Uterus (tissue), 4 donors: ENCODE data around the gene ZNF157. TPM values are rescaled to one million over a fixed set of nuclear protein-coding genes. Genes with fewer than 3 reads are reported as not detected.

Experiments
- DNase-seq, 2 donors: peaks; one replicate each; pipeline ENCODE4 v3.0.0-alpha.2; 2019 to 2020
- H3K27ac ChIP-seq, 2 donors: fragments of 200-600 bp; sonication (generic); 1 replicate in 1 of 2; 2 replicates in 1 of 2; pipeline ENCODE4 v1.5.1; 2016 to 2018
- H3K27me3 ChIP-seq, 2 donors: fragments of 200-600 bp; sonication (generic); one replicate each; pipeline ENCODE4 v1.5.1; 2018 to 2019; ENCODE audit warnings: control low read depth in 1 of 2
- H3K36me3 ChIP-seq, 2 donors: fragments of 200-600 bp; sonication (generic); one replicate each; pipeline ENCODE4 v1.5.1; 2019; ENCODE audit warnings: control low read depth in 1 of 2
- H3K4me1 ChIP-seq, 2 donors: fragments of 200-600 bp; sonication (generic); one replicate each; pipeline ENCODE4 v1.5.1; 2018 to 2019; ENCODE audit warnings: control low read depth in 1 of 2
- H3K4me3 ChIP-seq, 2 donors: fragments of 200-600 bp; sonication (generic); 1 replicate in 1 of 2; 2 replicates in 1 of 2; pipeline ENCODE4 v1.5.1; 2018 to 2019; ENCODE audit warnings: mild to moderate bottlenecking in 1 of 2
- H3K9me3 ChIP-seq, 2 donors: fragments of 200-600 bp; sonication (generic); one replicate each; pipeline ENCODE4 v1.5.1; 2019; ENCODE audit warnings: control low read depth in 1 of 2
- CTCF ChIP-seq, 4 experiments: fragments of 200-600 bp in 2 of 4; fragments of 450-650 bp in 2 of 4; sonication (generic) in 2 of 4; IDR thresholded peaks; one replicate each; pipeline ENCODE4 v1.5.1; 2016 to 2019; ENCODE audit warnings: antibody characterized with exemption in 4 of 4, mild to moderate bottlenecking in 2 of 4, moderate library complexity in 1 of 4
- POLR2A ChIP-seq, 2 donors: fragments of 450-650 bp; IDR thresholded peaks; one replicate each; pipeline ENCODE4 v1.6.1; 2016; ENCODE audit warnings: antibody characterized with exemption in 2 of 2, mild to moderate bottlenecking in 1 of 2, moderate library complexity in 1 of 2
- intact Hi-C: fragments of 100-400 bp; cut with DNase I; formaldehyde crosslinking; loops from one replicate; pipeline ENCODE4 v1.15.1; 2023; ENCODE audit warnings: low total_unique reads
- total RNA-seq, 4 donors: library from RNA; depleted of rRNA in 3 of 4; stranded (reverse); fragments of >200 nt in 3 of 4; gene quantifications; one replicate each; pipeline versions ENCODE4 v1.1.0 to v1.2.4, GENCODE V29; 2014 to 2023
- donor health status: DM: yes; HTN: yes; CAD: no.

The ZNF157 gene
- total RNA-seq, 4 donors from 2014 or later: 0.55 to 2.4 TPM; not detected in 2

- Histone ChIP-seq H3K4me1 (no peaks in the 10 kb centered on the region), H3K27me3 (no peaks in the 10 kb centered on the region), H3K27ac (no peak overlapping the region), H3K36me3 (no peaks in the 10 kb centered on the region), H3K9me3 (no peaks in the 10 kb centered on the region), H3K4me3 (no peak overlapping the region)
- DNase-seq: no peak
- TF ChIP-seq CTCF (IDR thresholded peaks at IDR 0.05): no peak
- no peak for TF ChIP-seq POLR2A (IDR thresholded peaks at IDR 0.05)
- intact Hi-C loops: no loop called here
Measured at GRCh38 chrX:47420265-47420664, 49.9 kb downstream of the ZNF157 start.

- Histone ChIP-seq H3K4me1 (no peaks in the 10 kb centered on the region), H3K27me3 (no peaks in the 10 kb centered on the region), H3K27ac (no peak overlapping the region), H3K9me3 (no peaks in the 10 kb centered on the region), H3K4me3 (no peak overlapping the region), H3K36me3 (no peaks in the 10 kb centered on the region)
- intact Hi-C loops: no loop called here
- no peak for TF ChIP-seq CTCF (IDR thresholded peaks at IDR 0.05)
- TF ChIP-seq POLR2A (IDR thresholded peaks at IDR 0.05): no peak
- DNase-seq: no peak
Measured at GRCh38 chrX:47420962-47421361, 50.6 kb downstream of the ZNF157 start.

GRCh38 chrX:47422444-47422843, 52.1 kb downstream of the ZNF157 start:
- H3K4me3 ChIP-seq: no peak overlapping the region
- TF ChIP-seq CTCF (IDR thresholded peaks at IDR 0.05) (no peak), POLR2A (IDR thresholded peaks at IDR 0.05) (no peak)
- H3K9me3 ChIP-seq: no peaks in the 10 kb centered on the region
- no peaks in the 10 kb centered on the region for H3K36me3 ChIP-seq
- intact Hi-C loops: no loop called here
- DNase-seq: no peak
- H3K4me1 ChIP-seq: no peaks in the 10 kb centered on the region
- H3K27me3 ChIP-seq: peaks cover 0 to 3% of the 10 kb centered on the region in 2 donors
- no peak overlapping the region for H3K27ac ChIP-seq

- TF ChIP-seq POLR2A (IDR thresholded peaks at IDR 0.05): no peak
- no peak for TF ChIP-seq CTCF (IDR thresholded peaks at IDR 0.05)
- no peaks in the 10 kb centered on the region for H3K9me3 ChIP-seq
- peaks cover 0 to 3% of the 10 kb centered on the region in 2 donors for H3K27me3 ChIP-seq
- H3K4me3 ChIP-seq: no peak overlapping the region
- no peak overlapping the region for H3K27ac ChIP-seq
- H3K4me1 ChIP-seq: no peaks in the 10 kb centered on the region
- intact Hi-C loops: no loop called here
- H3K36me3 ChIP-seq: no peaks in the 10 kb centered on the region
- no peak for DNase-seq
Measured at GRCh38 chrX:47430925-47431324, 60.5 kb downstream of the ZNF157 start.

GRCh38 chrX:47446431-47446830, 76.1 kb downstream of the ZNF157 start:
- no peaks in the 10 kb centered on the region for H3K36me3 ChIP-seq
- TF ChIP-seq POLR2A (IDR thresholded peaks at IDR 0.05): no peak
- TF ChIP-seq CTCF (IDR thresholded peaks at IDR 0.05): no peak
- H3K4me1 ChIP-seq: no peaks in the 10 kb centered on the region
- DNase-seq: no peak
- intact Hi-C loops: no loop called here
- H3K4me3 ChIP-seq: no peak overlapping the region
- H3K9me3 ChIP-seq: peaks cover 0 to 10% of the 10 kb centered on the region in 2 donors
- no peaks in the 10 kb centered on the region for H3K27me3 ChIP-seq
- no peak overlapping the region for H3K27ac ChIP-seq
